Activated T-cell treated with anti-CD3 and anti-CD28 coated beads for 4 hours (primary cell): ENCODE data around the gene EIF2AK3.

ENCODE experiments used
- DNase-seq: peaks from one replicate; pipeline ENCODE4 v3.0.0-alpha.2; 2020

EIF2AK3 gene

GRCh38 chr2:88537640-88538039, 89.6 kb downstream of the EIF2AK3 start:
- DNase-seq = no peak

- DNase-seq = no peak
Measured at GRCh38 chr2:88530081-88530480, 97.2 kb downstream of the EIF2AK3 start.

GRCh38 chr2:88521445-88522073, 105.7 kb downstream of the EIF2AK3 start:
- DNase-seq = no peak

GRCh38 chr2:88517759-88518201, 109.5 kb downstream of the EIF2AK3 start:
- no peak for DNase-seq
